Endothelial cell of umbilical vein (primary cell): ENCODE measurements around the gene UGT1A5. TPM values are rescaled to one million over a fixed set of nuclear protein-coding genes. Genes with fewer than 3 reads are reported as not detected.

ENCODE experiments used
- BruUV-seq: library from RNA; stranded (reverse); fragments of 400-500 nt; replicated peaks from 2 replicates; lab custom pipeline; 2021; lab: Mats Ljungman, UMichigan
- CTCF ChIA-PET: fragments of 300-600, 350-600 bp; sonication (Branson Sonifier 250); formaldehyde crosslinking; loops from one replicate; lab custom pipeline; 2021; ENCODE audit warnings: antibody characterized with exemption, inconsistent platforms; lab: Charles Lee
- POLR2A ChIA-PET: fragments of 300-600, 350-600 bp; sonication (Branson Sonifier 250); formaldehyde crosslinking; loops from one replicate; lab custom pipeline; 2021; ENCODE audit warnings: antibody characterized with exemption, inconsistent platforms; lab: Charles Lee
- DNase-seq: peaks from one replicate; pipeline ENCODE4 v3.0.0-alpha.2; 2011; ENCODE audit warnings: low read depth, low spot score
- FAIRE-seq: peaks from 2 replicates; lab custom pipeline; 2011; peaks lifted over from hg19 to GRCh38; lab: Jason Lieb, UNC
- H2AFZ ChIP-seq: 2 replicates; pipeline ENCODE4 v1.6.0; 2012; ENCODE audit warnings: low read depth, low read length, control low read depth, inconsistent platforms
- H3K27ac ChIP-seq: 2 replicates; pipeline ENCODE4 v1.5.1; 2011; ENCODE audit warnings: low read depth, mild to moderate bottlenecking, control low read depth, low read length, moderate library complexity; ENCODE audit not compliant: insufficient read depth
- H3K27me3 ChIP-seq, 2 experiments: 2 replicates each; pipeline versions ENCODE4 v1.6.0 to v1.6.1; 2011; ENCODE audit warnings: low read length in 2 of 2, mixed read lengths in 1 of 2; ENCODE audit not compliant: control insufficient read depth in 2 of 2, insufficient read depth in 2 of 2
- H3K36me3 ChIP-seq, 2 experiments: 2 replicates in 1 of 2; 3 replicates in 1 of 2; pipeline ENCODE4 v1.5.1; 2011; ENCODE audit warnings: low read length in 2 of 2, mild to moderate bottlenecking in 1 of 2, moderate library complexity in 1 of 2; ENCODE audit not compliant: control insufficient read depth in 2 of 2, insufficient read depth in 2 of 2; ENCODE audit errors: extremely low read depth in 1 of 2
- H3K4me1 ChIP-seq: 3 replicates; pipeline ENCODE4 v1.5.1; 2011; ENCODE audit warnings: mild to moderate bottlenecking, low read length; ENCODE audit not compliant: control insufficient read depth, insufficient read depth; ENCODE audit errors: extremely low read depth
- H3K4me2 ChIP-seq: 2 replicates; pipeline ENCODE4 v1.6.1; 2011; ENCODE audit warnings: low read length, control low read depth, mixed read lengths; ENCODE audit not compliant: insufficient read depth
- H3K4me3 ChIP-seq, 3 experiments: fragments of 200-600 bp in 1 of 3; sonication (generic), shearing (Covaris generic) in 1 of 3; replicated peaks in 1 of 3; 2 replicates each; pipeline ENCODE4 v1.5.1; 2011 to 2016; ENCODE audit warnings: control low read depth in 3 of 3, low read length in 3 of 3, mild to moderate bottlenecking in 2 of 3, inconsistent platforms in 1 of 3, low read depth in 1 of 3, moderate library complexity in 1 of 3; ENCODE audit not compliant: insufficient read depth in 1 of 3
- H3K79me2 ChIP-seq: 2 replicates; pipeline ENCODE4 v1.6.0; 2012; ENCODE audit warnings: low read length, inconsistent platforms; ENCODE audit not compliant: control insufficient read depth, insufficient read depth
- H3K9ac ChIP-seq: replicated peaks from 2 replicates; pipeline ENCODE3; 2011; ENCODE audit warnings: low read length, control low read depth; ENCODE audit not compliant: insufficient read depth; ENCODE audit errors: extremely low read depth
- H3K9me1 ChIP-seq: replicated peaks from 3 replicates; pipeline ENCODE4 v1.6.0; 2011; ENCODE audit warnings: mild to moderate bottlenecking, low read length; ENCODE audit not compliant: control insufficient read depth, insufficient read depth; ENCODE audit errors: extremely low read depth
- H3K9me3 ChIP-seq: replicated peaks from 2 replicates; pipeline ENCODE4 v1.5.1; 2012; ENCODE audit warnings: low read length, inconsistent platforms; ENCODE audit not compliant: control insufficient read depth, insufficient read depth
- H4K20me1 ChIP-seq: replicated peaks from 2 replicates; pipeline ENCODE3; 2011; ENCODE audit warnings: mild to moderate bottlenecking, low read length; ENCODE audit not compliant: control insufficient read depth, insufficient read depth; ENCODE audit errors: extremely low read depth
- CTCF ChIP-seq, 2 donors: IDR thresholded peaks; 1 replicate in 1 of 2; 2 replicates in 1 of 2; pipeline ENCODE4 v1.5.1; 2011; ENCODE audit warnings: low read length in 2 of 2, mild to moderate bottlenecking in 2 of 2, moderate library complexity in 2 of 2, control low read depth in 1 of 2, inconsistent platforms in 1 of 2, low read depth in 1 of 2; ENCODE audit not compliant: insufficient read depth in 1 of 2; ENCODE audit errors: extremely low read depth in 1 of 2
- EZH2 ChIP-seq: IDR thresholded peaks from 2 replicates; pipeline ENCODE4 v1.6.1; 2012; ENCODE audit warnings: borderline replicate concordance, low read depth, mild to moderate bottlenecking, moderate library complexity, low read length, inconsistent platforms; ENCODE audit not compliant: severe bottlenecking
- FOS ChIP-seq: IDR thresholded peaks from 2 replicates; pipeline ENCODE4 v1.6.1; 2011; ENCODE audit warnings: mild to moderate bottlenecking, low read length, moderate library complexity, borderline replicate concordance; ENCODE audit not compliant: insufficient read depth
- JUN ChIP-seq: IDR thresholded peaks from 2 replicates; pipeline ENCODE4 v1.6.1; 2011; ENCODE audit warnings: borderline replicate concordance, low read depth; ENCODE audit not compliant: insufficient read length, insufficient read depth
- MAX ChIP-seq: IDR thresholded peaks from 2 replicates; pipeline ENCODE4 v1.6.1; 2011; ENCODE audit not compliant: insufficient read depth, insufficient read length
- POLR2A ChIP-seq: IDR thresholded peaks from 2 replicates; pipeline ENCODE4 v1.6.1; 2012; ENCODE audit warnings: low read depth, mild to moderate bottlenecking, control low read depth, low read length
- POLR2AphosphoS5 ChIP-seq: IDR thresholded peaks from 2 replicates; pipeline ENCODE4 v1.6.1; 2012; ENCODE audit warnings: low read depth, mild to moderate bottlenecking, control low read depth, low read length, moderate library complexity; ENCODE audit not compliant: insufficient read depth
- dilution Hi-C: fragments of 300-500 bp; cut with MboI; formaldehyde crosslinking; loops from one replicate; pipeline ENCODE4 v1.15.0; 2019; ENCODE audit warnings: low sequenced_read_pairs; ENCODE audit not compliant: extremely low pct_ligation_motif_present
- intact Hi-C: fragments of 100-400 bp; cut with micrococcal nuclease; formaldehyde crosslinking; loops from one replicate; pipeline ENCODE4 v1.10.0; 2022
- polyA plus RNA-seq, 4 experiments: library from polyadenylated mRNA; depleted of rRNA in 3 of 4; stranded (reverse) in 3 of 4; unstranded in 1 of 4; fragments of >200 nt; gene quantifications; 2 replicates each; pipeline versions ENCODE4 v1.2.1 to v1.2.3, GENCODE V29; 2011 to 2012; ENCODE audit warnings: missing spikeins in 1 of 4
- total RNA-seq: library from RNA; stranded (reverse); gene quantifications from 2 replicates; pipeline ENCODE4 v1.2.3, GENCODE V29; 2021

The UGT1A5 gene
- total and polyA plus RNA-seq, 2 donors (not counting 3 experiments of a cell fraction or from before 2014, with no cell fraction given): not detected

GRCh38 chr2:233769260-233769659 lies 56.6 kb downstream of the UGT1A5 start:
- Histone ChIP-seq H3K4me1 (no peaks in the 10 kb centered on the region), H4K20me1 (no peaks in the 10 kb centered on the region), H3K9me3 (no peaks in the 10 kb centered on the region), H2AFZ (no peak overlapping the region), H3K27me3 (no peaks in the 10 kb centered on the region), H3K9ac (no peak overlapping the region), H3K4me2 (no peak overlapping the region), H3K79me2 (no peaks in the 10 kb centered on the region), H3K36me3 (no peaks in the 10 kb centered on the region), H3K4me3 (no peak overlapping the region), H3K27ac (no peak overlapping the region), H3K9me1 (no peaks in the 10 kb centered on the region)
- ChIA-PET CTCF (no interaction called here), POLR2A (no interaction called here)
- dilution Hi-C loops: no loop called here
- TF ChIP-seq FOS (no peak), POLR2A (no peak), EZH2 (no peak), POLR2AphosphoS5 (no peak), MAX (no peak), CTCF (IDR thresholded peaks at IDR 0.05; ENCODE audit: extremely low read depth in 1 of 2, insufficient read depth in 1 of 2, low read depth in 1 of 2, low read length in 2 of 2) (no peak), JUN (no peak)
- intact Hi-C loops: no loop called here
- DNase-seq (no peak), FAIRE-seq (no peak)
- BruUV-seq: no TSS peak
